ENCODE measurements around the gene PSME3IP1.

- TF ChIP-seq, protein P1, sequence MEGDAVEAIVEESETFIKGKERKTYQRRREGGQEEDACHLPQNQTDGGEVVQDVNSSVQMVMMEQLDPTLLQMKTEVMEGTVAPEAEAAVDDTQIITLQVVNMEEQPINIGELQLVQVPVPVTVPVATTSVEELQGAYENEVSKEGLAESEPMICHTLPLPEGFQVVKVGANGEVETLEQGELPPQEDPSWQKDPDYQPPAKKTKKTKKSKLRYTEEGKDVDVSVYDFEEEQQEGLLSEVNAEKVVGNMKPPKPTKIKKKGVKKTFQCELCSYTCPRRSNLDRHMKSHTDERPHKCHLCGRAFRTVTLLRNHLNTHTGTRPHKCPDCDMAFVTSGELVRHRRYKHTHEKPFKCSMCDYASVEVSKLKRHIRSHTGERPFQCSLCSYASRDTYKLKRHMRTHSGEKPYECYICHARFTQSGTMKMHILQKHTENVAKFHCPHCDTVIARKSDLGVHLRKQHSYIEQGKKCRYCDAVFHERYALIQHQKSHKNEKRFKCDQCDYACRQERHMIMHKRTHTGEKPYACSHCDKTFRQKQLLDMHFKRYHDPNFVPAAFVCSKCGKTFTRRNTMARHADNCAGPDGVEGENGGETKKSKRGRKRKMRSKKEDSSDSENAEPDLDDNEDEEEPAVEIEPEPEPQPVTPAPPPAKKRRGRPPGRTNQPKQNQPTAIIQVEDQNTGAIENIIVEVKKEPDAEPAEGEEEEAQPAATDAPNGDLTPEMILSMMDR (conservative IDR thresholded peaks at IDR 0.05) = no peak
- no peak for TF ChIP-seq ZFX (IDR thresholded peaks at IDR 0.05)
Observed at GRCh38 chr16:57147381-57148221, 38.2 kb downstream of the PSME3IP1 start.
